GM04503 (cell line): ENCODE data around the gene ZDHHC14.
A peak's percentile ranks its signal among the peaks of the same experiment; 100 is the strongest.

ENCODE experiments used
- DNase-seq: peaks from one replicate; pipeline ENCODE4 v3.0.0-alpha.2; 2012; ENCODE audit warnings: low read depth

Gene ZDHHC14

DNA sequence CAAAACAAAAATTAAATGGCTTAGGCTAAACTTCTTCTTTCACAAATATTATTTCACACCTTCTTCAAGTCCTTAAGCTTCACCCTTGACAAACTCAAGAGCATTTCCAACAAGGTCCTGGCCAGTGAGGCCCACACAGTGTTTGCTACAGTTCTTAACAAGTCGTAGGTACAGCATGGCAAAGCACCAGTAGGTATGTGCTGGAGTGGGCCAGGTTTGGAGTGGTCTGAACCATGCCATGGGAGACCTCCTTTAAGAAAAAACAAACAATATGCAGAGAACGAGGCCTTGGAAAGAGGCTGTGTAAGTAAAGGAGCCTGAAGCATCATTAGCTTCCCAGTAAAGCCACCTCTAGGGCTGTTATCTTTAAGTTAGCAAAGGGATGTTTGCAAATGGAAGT is 287.7 kb downstream of the ZDHHC14 start:
- no peak for DNase-seq

GRCh38 chr6:157669323-157669722 is 288.3 kb downstream of the ZDHHC14 start:
- DNase-seq = no peak

DNA sequence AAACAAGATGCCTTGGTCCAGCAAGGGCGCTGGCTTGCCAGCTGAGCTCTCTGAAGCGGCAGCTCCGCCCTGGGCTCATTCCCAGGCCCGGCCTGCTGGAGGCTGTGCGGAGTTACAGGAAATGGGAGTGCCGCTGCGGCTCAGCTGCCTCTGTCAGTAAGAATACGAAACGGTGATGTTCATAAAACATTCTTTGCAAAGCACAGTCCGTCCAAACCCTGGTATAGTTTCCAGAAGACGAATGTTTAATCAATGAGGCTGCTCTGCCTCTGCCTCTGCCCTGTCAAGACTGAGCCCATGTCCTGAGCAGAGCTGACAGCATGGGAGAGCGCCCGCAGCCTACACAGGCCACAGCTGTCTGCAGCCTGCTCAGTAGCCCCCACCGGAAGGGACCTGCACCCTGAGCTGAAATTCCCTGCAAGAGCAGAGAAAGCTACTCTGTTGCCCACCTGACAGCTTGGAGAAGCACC is 288.8 kb downstream of the ZDHHC14 start:
- DNase-seq = peak; percentile 54

GRCh38 chr6:157670466-157671186 is 289.6 kb downstream of the ZDHHC14 start:
- no peak for DNase-seq

DNA sequence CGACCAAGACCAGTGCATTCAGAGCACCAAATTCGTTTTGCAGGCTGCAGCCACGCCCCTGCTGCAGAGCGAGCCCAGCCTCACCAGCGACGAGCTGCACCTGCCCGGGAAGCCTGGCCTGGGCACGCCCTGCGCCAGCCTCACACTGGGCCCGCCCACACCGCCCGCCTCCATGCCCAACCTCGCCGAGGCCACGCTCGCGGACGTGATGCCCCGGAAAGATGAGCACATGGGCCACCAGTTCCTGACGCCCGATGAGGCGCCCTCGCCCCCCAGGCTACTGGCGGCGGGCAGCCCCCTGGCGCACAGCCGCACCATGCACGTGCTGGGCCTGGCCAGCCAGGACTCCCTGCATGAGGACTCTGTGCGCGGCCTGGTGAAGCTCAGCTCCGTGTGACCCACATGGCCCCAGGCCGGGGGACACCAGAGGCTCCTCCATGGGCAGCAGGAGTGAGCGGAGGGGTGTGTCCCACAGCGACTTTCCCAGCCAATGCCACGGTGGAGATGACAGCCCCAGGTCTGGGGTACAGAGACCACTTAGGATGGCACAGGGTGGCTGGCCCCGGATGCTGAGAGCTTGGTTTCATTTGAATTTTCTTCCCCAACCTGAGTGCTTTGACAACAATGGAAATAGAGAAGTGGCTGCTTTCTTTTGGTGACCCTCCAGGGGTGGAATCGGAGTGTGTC is 291.9 kb downstream of the ZDHHC14 start:
- no peak for DNase-seq

GRCh38 chr6:157673596-157673995 is 292.6 kb downstream of the ZDHHC14 start:
- DNase-seq = no peak

- no peak for DNase-seq
Observed at GRCh38 chr6:157674061-157674460, 293.1 kb downstream of the ZDHHC14 start.

GRCh38 chr6:157675831-157676230 is 294.8 kb downstream of the ZDHHC14 start:
- DNase-seq = no peak

- no peak for DNase-seq
Observed at GRCh38 chr6:157676241-157676640, 295.3 kb downstream of the ZDHHC14 start.

- DNase-seq = no peak
Observed at GRCh38 chr6:157677235-157677634, 296.2 kb downstream of the ZDHHC14 start.

DNA sequence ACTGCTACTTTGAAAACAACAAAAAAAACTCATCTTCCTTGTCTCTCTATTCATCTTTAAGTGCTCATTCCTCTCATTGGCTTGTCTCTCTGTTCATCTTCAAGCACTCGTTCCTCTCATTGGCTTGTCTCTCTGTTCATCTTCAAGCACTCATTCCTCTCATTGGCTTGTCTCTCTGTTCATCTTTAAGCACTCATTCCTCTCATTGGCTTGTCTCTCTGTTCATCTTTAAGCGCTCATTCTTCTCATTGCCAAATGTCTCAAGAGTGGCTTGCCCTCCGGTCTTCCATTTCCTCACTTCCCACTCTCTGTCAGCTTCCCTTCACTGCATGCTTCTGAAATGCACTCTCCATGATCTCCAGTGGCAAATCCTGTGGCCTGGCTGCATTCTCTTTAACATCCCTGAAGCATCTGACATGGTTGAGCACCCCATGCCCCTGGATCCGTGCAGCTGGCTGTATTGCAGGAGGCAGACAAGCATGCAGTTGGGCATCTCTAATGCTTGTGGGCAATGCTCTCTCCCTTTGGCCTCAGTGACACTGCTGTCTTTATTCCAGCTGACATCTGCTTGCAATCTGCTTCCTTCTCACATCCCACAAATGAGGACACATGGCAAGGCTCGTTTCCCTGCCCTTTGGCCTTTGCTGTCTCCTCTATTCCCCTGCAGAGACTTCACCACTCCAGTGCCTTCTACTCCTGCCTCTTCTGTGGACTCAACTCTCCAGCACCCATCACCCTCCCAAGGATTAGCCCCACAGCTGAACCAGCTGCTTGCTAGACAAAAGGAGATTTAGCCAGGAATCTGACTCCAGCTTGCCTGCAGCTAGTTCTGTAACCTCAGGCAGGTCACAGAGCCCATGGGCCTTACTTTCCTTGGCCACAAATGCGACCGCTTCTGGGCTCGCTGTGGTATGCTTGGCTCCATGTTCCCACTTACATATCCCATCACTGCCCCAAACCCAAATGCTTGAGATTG is 298.9 kb downstream of the ZDHHC14 start:
- DNase-seq = no peak

DNA sequence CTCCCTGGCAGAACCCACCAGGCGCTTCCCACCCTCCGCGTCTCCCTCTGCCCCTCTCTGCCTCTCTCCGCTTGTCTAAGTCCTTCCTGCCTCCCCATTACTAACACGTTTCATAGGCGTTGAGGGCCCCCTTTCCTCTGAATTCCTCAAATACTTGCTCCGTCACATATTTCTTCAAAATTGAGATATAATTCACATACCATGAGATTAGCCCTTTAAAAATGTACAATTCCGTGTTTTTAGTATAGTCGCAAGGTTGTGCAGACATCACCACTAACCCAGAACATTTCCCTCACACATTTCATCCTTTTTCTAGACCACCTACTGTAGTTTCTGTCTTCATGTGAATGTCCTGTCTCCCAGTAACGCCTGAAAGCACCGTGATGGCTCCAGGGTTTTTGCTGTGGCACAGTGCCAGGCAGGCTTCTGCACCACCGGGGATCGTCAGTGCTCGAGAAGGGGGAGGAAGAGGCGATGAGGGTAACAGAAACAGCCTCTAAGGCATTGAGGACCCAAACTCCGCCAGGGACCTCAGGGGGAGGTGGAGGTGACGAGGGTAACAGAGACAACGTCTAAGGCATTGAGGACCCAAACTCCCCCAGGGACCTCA is 300.2 kb downstream of the ZDHHC14 start:
- no peak for DNase-seq

DNA sequence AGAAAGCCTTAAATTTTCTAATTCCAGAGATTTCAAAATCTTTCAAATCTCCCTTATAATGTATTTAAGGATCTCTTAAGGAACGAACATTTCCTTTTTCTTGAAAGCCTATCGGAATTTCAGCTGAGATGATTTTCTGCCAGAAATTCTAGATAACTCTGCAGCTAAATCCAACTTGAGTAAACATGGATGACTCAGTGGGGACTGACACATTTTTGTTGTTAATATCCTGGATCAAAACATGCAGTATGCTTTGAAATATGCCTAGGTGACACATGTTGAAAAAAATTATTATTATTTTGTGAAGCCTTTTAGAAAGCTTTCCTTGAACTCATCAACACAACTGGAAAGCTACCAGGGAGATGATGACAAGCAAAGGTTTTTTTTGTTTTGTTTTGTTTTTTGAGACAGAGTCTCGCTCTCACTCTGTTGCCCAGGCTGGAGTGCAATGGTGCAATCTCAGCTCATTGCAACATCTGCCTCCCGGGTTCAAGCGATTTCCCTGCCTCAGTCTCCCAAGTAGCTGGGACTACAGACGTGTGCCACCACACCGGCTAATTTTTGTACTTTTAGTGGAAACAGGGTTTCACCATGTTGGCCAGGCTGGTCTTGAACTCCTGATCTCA is 302.0 kb downstream of the ZDHHC14 start:
- DNase-seq = peak; percentile 52

GRCh38 chr6:157683707-157684106 is 302.7 kb downstream of the ZDHHC14 start:
- DNase-seq = no peak

- no peak for DNase-seq
Observed at GRCh38 chr6:157684620-157685299, 303.8 kb downstream of the ZDHHC14 start.

DNA sequence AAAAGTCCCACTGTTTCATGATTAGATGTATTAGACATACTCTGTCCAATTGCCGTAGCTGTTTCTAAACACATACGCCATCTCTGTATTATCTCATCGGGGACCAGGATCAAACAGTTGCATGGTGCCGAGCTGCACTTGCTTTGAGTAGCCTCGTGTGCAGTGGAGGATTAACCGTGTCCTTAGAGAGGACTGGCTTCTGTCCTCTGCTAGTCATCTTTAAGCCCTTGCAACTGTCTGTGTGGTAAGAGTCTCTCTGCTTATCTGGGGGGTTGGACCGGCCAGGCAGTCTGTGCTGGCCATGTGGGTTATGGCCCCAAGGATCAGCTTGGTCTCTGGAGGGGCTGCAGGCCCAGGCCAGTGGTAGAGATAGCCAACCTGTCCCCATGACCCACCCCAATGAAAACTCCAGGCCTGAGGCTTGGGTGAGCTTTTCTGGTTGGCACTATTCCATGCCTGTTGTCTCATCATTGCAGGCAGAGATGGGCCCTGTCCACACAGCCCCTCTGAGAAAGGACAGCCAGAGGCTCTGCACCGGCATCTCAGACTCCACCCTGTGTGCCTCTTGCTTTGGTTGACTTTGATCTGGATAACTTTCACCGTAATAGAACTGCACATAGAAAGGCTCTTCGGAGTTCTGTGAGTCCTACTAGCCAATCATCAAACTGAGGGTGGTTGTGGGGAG is 304.7 kb downstream of the ZDHHC14 start:
- DNase-seq = no peak

GRCh38 chr6:157688275-157688959 is 307.4 kb downstream of the ZDHHC14 start:
- DNase-seq = no peak

DNA sequence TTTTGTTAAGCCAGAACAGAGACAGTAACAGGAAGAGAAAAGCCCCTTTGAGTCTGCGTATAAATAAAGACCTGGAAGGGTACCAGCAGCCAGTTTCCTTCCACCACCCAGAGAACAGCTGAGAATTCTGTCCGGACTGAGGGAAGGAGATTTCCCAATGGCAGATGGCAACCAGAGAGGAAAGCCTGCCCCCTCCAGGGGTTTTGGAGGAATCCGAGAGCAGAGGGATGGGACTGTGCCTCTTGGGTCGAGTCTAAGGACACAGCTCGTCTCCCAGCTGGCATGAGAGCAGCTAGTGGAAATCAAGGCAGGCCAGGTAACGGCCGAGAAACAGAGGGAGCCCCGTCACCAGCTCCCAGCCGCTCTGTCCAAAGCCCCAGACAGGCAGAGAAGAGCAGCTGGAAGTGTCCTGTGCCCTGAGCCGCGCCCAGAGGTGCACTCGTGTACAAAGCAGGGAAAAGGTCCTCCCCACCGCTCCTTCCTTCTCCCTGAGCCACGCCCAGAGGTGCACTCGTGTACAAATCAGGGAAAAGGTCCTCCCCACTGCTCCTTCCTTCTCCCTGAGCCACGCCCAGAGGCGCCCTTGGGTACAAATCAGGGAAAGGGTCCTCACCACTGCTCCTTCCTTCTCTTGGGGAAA is 308.1 kb downstream of the ZDHHC14 start:
- no peak for DNase-seq

DNA sequence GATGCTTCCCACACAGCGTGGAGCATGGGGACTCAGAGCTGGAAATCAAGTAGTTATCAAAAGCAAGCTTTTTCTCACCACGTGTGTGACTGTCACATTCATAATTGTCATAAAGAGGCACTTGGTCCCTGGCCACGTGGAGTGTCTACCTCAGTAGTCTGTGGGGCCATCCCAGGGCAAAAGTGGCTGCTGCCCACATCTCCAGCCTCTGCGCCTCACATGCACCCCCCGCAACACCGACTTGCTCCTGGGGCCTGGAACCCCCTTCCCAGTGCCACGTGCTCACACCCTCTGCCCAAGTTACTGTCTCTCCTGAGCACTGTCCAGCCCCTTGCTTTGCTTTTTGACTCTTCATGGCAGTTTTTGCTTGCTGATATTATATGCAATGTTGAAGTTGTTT is 308.9 kb downstream of the ZDHHC14 start:
- DNase-seq = no peak
